GM12864 (cell line): Measurements from ENCODE around the gene NDUFA7.

Experiments
- DNase-seq: peaks from one replicate; pipeline ENCODE4 v3.0.0-alpha.2; 2011; ENCODE audit warnings: low read depth
- H3K4me3 ChIP-seq: 2 replicates; pipeline ENCODE4 v1.5.1; 2011; ENCODE audit warnings: mild to moderate bottlenecking, low read depth, low read length, control low read depth
- CTCF ChIP-seq: IDR thresholded peaks from 2 replicates; pipeline ENCODE4 v1.5.1; 2011; ENCODE audit warnings: low read depth, mild to moderate bottlenecking, moderate library complexity, low read length, control low read depth, inconsistent platforms; ENCODE audit errors: missing control alignments

The NDUFA7 gene

GRCh38 chr19:8338835-8339234 is 17.7 kb upstream of the NDUFA7 start:
- no peak overlapping the region for H3K4me3 ChIP-seq
- no peak for DNase-seq
- no peak for TF ChIP-seq CTCF

DNA sequence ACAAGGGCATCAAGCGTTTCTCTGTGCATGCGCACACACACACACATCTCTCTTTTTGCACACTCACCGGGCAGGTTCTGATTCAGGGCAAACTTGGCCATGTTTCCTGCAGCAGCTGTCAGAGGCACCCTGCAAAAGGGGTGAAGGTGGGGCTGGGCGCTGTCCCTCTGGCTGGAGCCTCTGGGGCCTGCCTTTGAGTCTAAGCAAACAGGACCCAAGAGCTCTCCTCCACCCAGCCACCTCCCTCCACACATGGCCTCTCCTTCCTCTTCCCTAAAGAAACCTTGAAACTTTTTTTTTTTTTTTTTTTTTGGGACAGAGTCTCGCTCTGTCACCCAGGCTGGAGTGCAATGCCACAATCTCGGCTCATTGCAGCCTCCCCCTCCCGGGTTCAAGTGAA is 16.6 kb upstream of the NDUFA7 start:
- TF ChIP-seq CTCF, result no peak
- DNase-seq, result no peak
- no peak overlapping the region for H3K4me3 ChIP-seq

- TF ChIP-seq CTCF, result no peak
- no peak overlapping the region for H3K4me3 ChIP-seq
- no peak for DNase-seq
These were observed 15.5 kb upstream of the NDUFA7 start for GRCh38 chr19:8336660-8337059.

DNA sequence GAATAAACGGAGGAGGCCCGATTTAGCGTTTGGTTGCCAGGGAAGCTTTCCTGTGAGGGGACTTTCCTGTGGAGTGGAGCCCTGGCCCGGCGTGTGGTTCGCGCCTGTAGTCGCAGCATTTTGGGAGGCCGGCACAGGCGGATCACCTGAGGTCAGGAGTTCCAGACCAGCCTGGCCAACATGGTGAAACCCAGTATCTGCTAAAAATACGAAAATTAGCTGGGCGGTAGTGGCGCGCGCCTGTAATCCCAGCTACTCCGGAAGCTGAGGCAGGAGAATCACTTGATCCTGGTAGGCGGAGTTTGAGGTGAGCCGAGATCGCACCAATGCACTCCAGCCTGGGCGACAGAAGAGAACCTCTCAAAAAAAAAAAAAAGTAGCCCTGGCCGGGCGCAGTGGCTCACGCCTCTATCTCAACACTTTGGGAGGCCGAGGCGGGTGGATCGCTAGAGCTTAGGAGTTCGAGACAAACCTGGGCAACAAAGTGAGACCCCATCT is 14.9 kb upstream of the NDUFA7 start:
- no peak for TF ChIP-seq CTCF
- no peak overlapping the region for H3K4me3 ChIP-seq
- no peak for DNase-seq

- peak overlapping the region; percentile 36; the same call in 1 of the 2 replicates for H3K4me3 ChIP-seq
- TF ChIP-seq CTCF, result peak; percentile 39
- no peak for DNase-seq
These were observed 14.3 kb upstream of the NDUFA7 start for GRCh38 chr19:8335343-8336071.

DNA sequence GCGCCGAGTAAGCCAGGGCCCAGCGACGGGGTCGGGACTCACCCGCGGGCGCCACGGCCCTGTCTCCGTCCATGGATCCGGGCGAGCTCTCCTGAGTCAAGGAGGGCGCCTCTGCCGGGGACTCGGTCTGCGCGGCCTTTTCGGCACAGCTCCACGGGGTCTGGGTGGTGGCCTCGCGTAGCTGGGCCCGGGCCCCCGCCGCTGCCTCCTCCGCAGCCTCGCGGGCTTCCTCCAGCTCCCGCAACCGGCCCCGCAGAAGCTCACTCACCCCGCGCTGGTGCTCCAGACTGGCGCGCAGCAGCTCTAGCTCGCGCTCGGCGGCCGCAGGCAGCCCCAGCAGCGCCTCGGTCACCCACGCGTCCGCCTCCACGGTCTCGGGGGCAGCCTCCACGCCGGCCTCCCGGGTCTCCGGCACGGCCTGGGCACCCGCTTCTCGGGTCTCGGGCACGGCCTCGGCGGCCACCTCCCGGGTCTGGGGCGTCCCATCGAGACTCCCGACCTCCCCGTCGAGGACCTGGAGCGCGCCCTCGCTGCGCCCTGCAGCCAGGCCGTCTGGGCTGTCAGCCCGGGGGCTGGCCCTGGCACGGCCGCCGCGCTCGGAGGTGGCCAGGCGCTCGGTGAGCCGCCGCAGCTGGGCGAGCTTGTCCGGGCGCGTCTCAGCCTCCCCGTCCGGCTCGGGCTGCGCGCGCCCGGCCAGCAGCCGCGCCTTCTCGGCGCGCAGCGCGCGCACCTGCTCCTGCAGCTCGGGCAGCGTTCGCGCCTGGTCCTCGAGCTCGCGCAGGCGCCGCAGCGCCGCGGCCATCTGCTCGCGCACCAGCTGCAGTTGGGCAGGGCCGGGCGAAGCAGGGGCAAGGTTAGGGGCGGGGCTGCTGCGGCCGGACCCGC is 13.5 kb upstream of the NDUFA7 start:
- TF ChIP-seq CTCF, result no peak
- DNase-seq, result no peak
- peak overlapping the region; percentile 36; the same call in 1 of the 2 replicates for H3K4me3 ChIP-seq
